Peyer's patch (tissue), 4 donors: ENCODE results near the gene MSL2.

Source experiments
- CTCF ChIP-seq, 6 experiments: fragments of 450-650 bp in 4 of 6; fragments of 200-600 bp in 2 of 6; sonication (generic) in 1 of 6; IDR thresholded peaks; one replicate each; pipeline ENCODE4 v1.5.1; 2017 to 2019; ENCODE audit warnings: antibody characterized with exemption in 6 of 6, mild to moderate bottlenecking in 3 of 6, moderate library complexity in 1 of 6
- POLR2A ChIP-seq, 2 donors: fragments of 450-650 bp; IDR thresholded peaks; one replicate each; pipeline ENCODE4 v1.5.1; 2017; ENCODE audit warnings: antibody characterized with exemption in 2 of 2, mild to moderate bottlenecking in 2 of 2, moderate library complexity in 2 of 2

DNA sequence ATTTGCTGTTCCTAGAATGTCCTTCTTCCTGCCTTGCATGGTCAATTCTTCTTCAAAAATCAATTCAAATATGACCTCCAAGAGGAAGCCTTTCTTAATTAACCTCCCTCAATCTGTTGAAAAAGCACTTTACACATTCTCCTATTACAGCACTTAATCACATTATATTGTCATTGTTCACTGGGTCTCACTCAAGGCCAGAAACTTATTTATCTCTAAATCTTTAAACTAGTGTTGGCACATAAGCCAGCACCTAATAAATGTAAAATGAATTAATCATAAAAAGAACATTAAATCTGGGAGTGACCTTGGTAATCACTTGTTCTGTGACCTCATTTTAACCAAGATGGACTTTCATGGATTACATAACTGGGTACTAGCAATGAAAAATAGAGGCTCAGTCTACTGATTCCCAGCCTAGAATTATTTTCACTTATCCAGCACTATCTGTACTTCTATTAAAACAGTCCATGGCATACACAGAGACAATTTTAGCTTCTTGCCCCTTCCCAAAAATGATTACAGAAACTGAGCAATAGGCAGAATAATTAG is 22.1 kb downstream of the MSL2 start:
- TF ChIP-seq POLR2A (IDR thresholded peaks at IDR 0.05) (no peak), CTCF (IDR thresholded peaks at IDR 0.05) (no peak)
